ENCODE results near the gene BOC. TPM values are rescaled to one million over a fixed set of nuclear protein-coding genes. Genes with fewer than 3 reads are reported as not detected.

The BOC gene
- total RNA-seq, 2 experiments from 2014 or later: not detected

DNA sequence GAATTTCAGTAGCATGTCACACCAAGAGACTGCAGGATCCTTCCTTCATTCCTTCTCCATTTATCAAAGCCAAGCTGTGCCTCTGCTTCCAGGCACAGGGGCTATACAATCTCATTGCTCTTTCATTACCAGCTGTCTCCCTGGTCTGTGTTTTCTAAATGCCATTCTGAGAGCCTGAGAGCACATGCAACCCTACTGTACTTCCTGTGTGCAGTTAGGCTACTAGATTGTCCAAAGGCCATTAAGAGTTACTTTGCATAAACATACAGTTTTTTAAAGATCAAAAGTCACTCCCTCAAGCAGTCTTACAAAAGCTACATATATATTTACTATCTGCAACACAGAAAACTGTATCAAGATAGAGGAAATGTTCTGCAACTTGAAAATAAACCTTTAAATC lies 119.8 kb downstream of the BOC start:
- H3K36me3 Mint-ChIP-seq: peaks cover 5% of the 10 kb centered on the region
- no peaks in the 10 kb centered on the region for H3K27me3 Mint-ChIP-seq
- POLR2A ChIA-PET: no interaction called here
- no peak overlapping the region for H3K4me3 Mint-ChIP-seq
- no peaks in the 10 kb centered on the region for H3K4me1 Mint-ChIP-seq
- DNase-seq: no peak
- no peak for ATAC-seq (ENCODE audit: low read depth)
- H3K27ac Mint-ChIP-seq: peak overlapping the region; percentile 13
- no peaks in the 10 kb centered on the region for H3K9me3 Mint-ChIP-seq

Other genes starting within 250 kb of the BOC start
- 10 to 100 TPM; 11.4 to 11.6 TPM for gene CD200R1, start 236.5 kb upstream of the BOC start, total RNA-seq
- gene GTPBP8, start 220.6 kb upstream of the BOC start, total RNA-seq: 10 to 100 TPM; 26.5 to 26.6 TPM
- 10 to 100 TPM in 1 of 2 experiments, 1 to 10 TPM in 1; 9.3 to 10.7 TPM for gene CFAP44, start 229.9 kb downstream of the BOC start, total RNA-seq

Data from activated naive CD8-positive, alpha-beta T cell treated with anti-CD3 and anti-CD28 coated beads, Interleukin-2, amount 10 ng/mL, durations not matched to agents 7 days and 5 days (primary cell).